ENCODE results near the gene OR6M1.

DNA sequence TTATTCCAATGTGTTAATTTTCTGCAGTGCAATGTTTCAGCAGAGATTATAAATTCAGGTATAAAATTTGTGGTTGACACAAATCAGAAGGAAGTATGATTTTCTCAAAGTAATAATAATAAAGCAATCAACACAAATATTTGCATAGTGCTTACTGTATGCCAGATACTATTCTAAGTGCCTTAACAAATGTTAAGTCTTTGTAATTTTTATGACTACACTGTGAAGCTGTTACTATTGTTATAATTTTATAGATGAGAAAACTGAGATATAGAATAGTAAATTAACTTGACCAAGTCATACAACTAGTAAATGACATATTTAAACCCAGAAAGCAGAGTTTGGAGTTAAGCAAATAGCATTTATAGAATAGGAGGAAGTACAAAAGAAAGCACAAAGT, 35.4 kb downstream of the OR6M1 start:
- TF ChIP-seq SMC3 (IDR thresholded peaks at IDR 0.05; ENCODE audit: low read depth, low read length): no peak
- TF ChIP-seq POLR2A (IDR thresholded peaks at IDR 0.05; ENCODE audit: low read depth, low read length): no peak
